Naive thymus-derived CD4-positive, alpha-beta T cell (primary cell): Measurements from ENCODE around the gene INSL6. TPM values are rescaled to one million over a fixed set of nuclear protein-coding genes. Genes with fewer than 3 reads are reported as not detected.

Source experiments
- ATAC-seq: fragments of 150-1000 bp; cut with Tn5 transposase; 2 replicates; pipeline ENCODE4 v1.10.0; 2021; ENCODE audit warnings: mild to moderate bottlenecking, moderate library complexity
- CTCF ChIA-PET: fragments of 350-600 bp; sonication (Branson Sonifier 250); formaldehyde crosslinking; loops from one replicate; lab custom pipeline; 2021; ENCODE audit warnings: antibody characterized with exemption; lab: Charles Lee
- POLR2A ChIA-PET: fragments of 350-600 bp; sonication (Branson Sonifier 250); formaldehyde crosslinking; loops from one replicate; lab custom pipeline; 2021; ENCODE audit warnings: antibody characterized with exemption, inconsistent platforms; lab: Charles Lee
- DNase-seq, 9 donors: peaks; one replicate each; pipeline versions ENCODE4 v3.0.0 to v3.0.0-alpha.2; 2020 to 2022; ENCODE audit warnings: mixed read lengths in 1 of 9
- H3K27ac ChIP-seq: one replicate; pipeline ENCODE4 v1.7.0; 2013; ENCODE audit warnings: mild to moderate bottlenecking, low read depth, low read length, moderate library complexity
- H3K27me3 ChIP-seq, 2 donors: one replicate each; pipeline ENCODE4 v1.7.0; 2013; ENCODE audit warnings: low read length in 2 of 2, mild to moderate bottlenecking in 2 of 2, moderate library complexity in 2 of 2; ENCODE audit not compliant: control insufficient read depth in 2 of 2, insufficient read depth in 2 of 2
- H3K36me3 ChIP-seq, 3 experiments: 1 replicate in 2 of 3; 2 replicates in 1 of 3; pipeline ENCODE4 v1.7.0; 2013; ENCODE audit warnings: low read length in 3 of 3, mild to moderate bottlenecking in 3 of 3, moderate library complexity in 1 of 3; ENCODE audit not compliant: insufficient read depth in 3 of 3, control insufficient read depth in 2 of 3
- H3K4me1 ChIP-seq, 2 donors: one replicate each; pipeline ENCODE4 v1.7.0; 2013; ENCODE audit warnings: low read length in 2 of 2, mild to moderate bottlenecking in 2 of 2, moderate library complexity in 1 of 2; ENCODE audit not compliant: control insufficient read depth in 2 of 2, insufficient read depth in 2 of 2
- H3K4me3 ChIP-seq: 2 replicates; pipeline ENCODE4 v1.7.0; 2013; ENCODE audit warnings: mild to moderate bottlenecking, low read length
- H3K9me3 ChIP-seq, 3 experiments: 1 replicate in 2 of 3; 2 replicates in 1 of 3; pipeline ENCODE4 v1.7.0; 2013; ENCODE audit warnings: low read length in 3 of 3; ENCODE audit not compliant: control insufficient read depth in 2 of 3
- H3K27ac Mint-ChIP-seq, 9 donors: one replicate each; pipeline ENCODE4 v1.8.0; 2020 to 2022; ENCODE audit warnings: mixed read lengths in 9 of 9, mild to moderate bottlenecking in 8 of 9, moderate library complexity in 5 of 9, inconsistent platforms in 2 of 9
- H3K27me3 Mint-ChIP-seq, 5 donors: one replicate each; pipeline ENCODE4 v1.8.0; 2021 to 2022; ENCODE audit warnings: mixed read lengths in 5 of 5, mild to moderate bottlenecking in 1 of 5
- H3K36me3 Mint-ChIP-seq, 5 donors: one replicate each; pipeline ENCODE4 v1.8.0; 2020 to 2022; ENCODE audit warnings: mixed read lengths in 5 of 5, mild to moderate bottlenecking in 3 of 5, inconsistent platforms in 1 of 5
- H3K4me1 Mint-ChIP-seq, 7 donors: one replicate each; pipeline ENCODE4 v1.8.0; 2020 to 2022; ENCODE audit warnings: mixed read lengths in 7 of 7, mild to moderate bottlenecking in 3 of 7, inconsistent platforms in 1 of 7
- H3K4me3 Mint-ChIP-seq, 10 donors: one replicate each; pipeline ENCODE4 v1.8.0; 2020 to 2022; ENCODE audit warnings: mild to moderate bottlenecking in 10 of 10, mixed read lengths in 10 of 10, moderate library complexity in 6 of 10, inconsistent platforms in 2 of 10
- H3K9me3 Mint-ChIP-seq, 11 donors: one replicate each; pipeline ENCODE4 v1.8.0; 2020 to 2022; ENCODE audit warnings: mixed read lengths in 11 of 11, mild to moderate bottlenecking in 4 of 11, inconsistent platforms in 1 of 11, moderate library complexity in 1 of 11
- intact Hi-C, 2 donors: fragments of 100-400 bp; cut with micrococcal nuclease; formaldehyde crosslinking; loops; one replicate each; pipeline ENCODE4 v1.15.1; 2023
- polyA plus RNA-seq, 2 donors: library from polyadenylated mRNA; unstranded; fragments of 300-500 nt; fragmentation: Illumina TruSeq; gene quantifications; one replicate each; pipeline ENCODE4 v1.2.3, GENCODE V29; 2021
- total RNA-seq, 6 experiments: library from RNA in 5 of 6; stranded (reverse) in 5 of 6; gene quantifications; 1 replicate in 5 of 6; 2 replicates in 1 of 6; pipeline ENCODE4 v1.2.3 and lab custom pipeline; 2021 to 2026

INSL6 gene
- total and polyA plus RNA-seq, 7 experiments from 2014 or later: 0.15 TPM; not detected in 6

- H3K4me3 ChIP-seq: no peak overlapping the region
Measured at GRCh38 chr9:5178126-5178805, 7.2 kb downstream of the INSL6 start.

GRCh38 chr9:5146241-5146640 lies 39.2 kb downstream of the INSL6 start:
- no peak overlapping the region for H3K4me3 Mint-ChIP-seq
- Histone ChIP-seq H3K4me1 (no peaks in the 10 kb centered on the region), H3K9me3 (no peaks in the 10 kb centered on the region), H3K27ac (no peak overlapping the region), H3K27me3 (no peaks in the 10 kb centered on the region), H3K4me3 (no peak overlapping the region), H3K36me3 (peaks cover 0 to 8% (median 0%) of the 10 kb centered on the region in 3 experiments)
- peaks cover 31 to 87% (median 63%) of the 10 kb centered on the region in 5 donors for H3K36me3 Mint-ChIP-seq
- intact Hi-C loops: no loop called here
- CTCF ChIA-PET: no interaction called here
- DNase-seq (no peak), ATAC-seq (no peak)
- H3K27ac Mint-ChIP-seq: no peak overlapping the region
- no peaks in the 10 kb centered on the region for H3K27me3 Mint-ChIP-seq
- peaks cover 0 to 4% (median 0%) of the 10 kb centered on the region in 7 donors for H3K4me1 Mint-ChIP-seq
- peaks cover 8 to 69% (median 27%) of the 10 kb centered on the region in 11 donors for H3K9me3 Mint-ChIP-seq
- POLR2A ChIA-PET: no interaction called here

More at GRCh38 chr9:5178126-5178805, 7.2 kb downstream of the INSL6 start:
- Mint-ChIP-seq H3K27ac (peak overlapping the region; percentile 34 to 79 (median 55)), H3K4me1 (peaks cover 8 to 35% (median 20%) of the 10 kb centered on the region in 7 donors), H3K4me3 (peak overlapping the region; percentile 6 to 77 (median 45)), H3K9me3 (peaks cover 0 to 25% (median 5%) of the 10 kb centered on the region in 11 donors), H3K27me3 (no peaks in the 10 kb centered on the region), H3K36me3 (peaks cover 0 to 9% (median 0%) of the 10 kb centered on the region in 5 donors)
- Histone ChIP-seq H3K4me1 (peaks cover 0 to 12% of the 10 kb centered on the region in 2 donors), H3K27me3 (no peaks in the 10 kb centered on the region), H3K36me3 (no peaks in the 10 kb centered on the region), H3K27ac (no peak overlapping the region), H3K9me3 (no peaks in the 10 kb centered on the region)
- intact Hi-C loops: no loop called here
- ChIA-PET POLR2A (interaction anchor here (1.7 kb wide), 1 partner anchor 259 kb away, joined by 4 read pairs; no protein-coding TSS in a partner anchor), CTCF (interaction anchor here (0.8 kb wide), 2 partner anchors 11 to 619 kb away, joined by 3 to 5 read pairs; no protein-coding TSS in a partner anchor)
- DNase-seq: peak in 7 of 9 donors; percentile 26 to 79 (median 68)
- ATAC-seq: peak; percentile 88

- Mint-ChIP-seq H3K4me3 (no peak overlapping the region), H3K27ac (no peak overlapping the region), H3K9me3 (peaks cover 8 to 62% (median 25%) of the 10 kb centered on the region in 11 donors), H3K36me3 (peaks cover 31 to 82% (median 66%) of the 10 kb centered on the region in 5 donors), H3K27me3 (no peaks in the 10 kb centered on the region), H3K4me1 (peaks cover 0 to 4% (median 0%) of the 10 kb centered on the region in 7 donors)
- ATAC-seq (no peak), DNase-seq (no peak)
- H3K27me3 ChIP-seq: no peaks in the 10 kb centered on the region
- H3K4me3 ChIP-seq: no peak overlapping the region
- no peaks in the 10 kb centered on the region for H3K4me1 ChIP-seq
- ChIA-PET POLR2A (interaction anchor here (0.7 to 0.8 kb wide), 3 partner anchors 17 to 296 kb away, joined by 3 to 4 read pairs (median 3); no protein-coding TSS in a partner anchor), CTCF (no interaction called here)
- H3K27ac ChIP-seq: no peak overlapping the region
- intact Hi-C loops: no loop called here
- peaks cover 0 to 8% (median 0%) of the 10 kb centered on the region in 3 experiments for H3K36me3 ChIP-seq
- H3K9me3 ChIP-seq: no peaks in the 10 kb centered on the region
Measured at GRCh38 chr9:5144217-5144616, 41.2 kb downstream of the INSL6 start.

GRCh38 chr9:5140151-5140550 lies 45.3 kb downstream of the INSL6 start:
- H3K27me3 Mint-ChIP-seq: no peaks in the 10 kb centered on the region
- CTCF ChIA-PET: no interaction called here
- intact Hi-C loops: no loop called here
- H3K4me3 Mint-ChIP-seq: no peak overlapping the region
- no peaks in the 10 kb centered on the region for H3K27me3 ChIP-seq
- peaks cover 0 to 7% (median 0%) of the 10 kb centered on the region in 7 donors for H3K4me1 Mint-ChIP-seq
- H3K36me3 Mint-ChIP-seq: peaks cover 16 to 71% (median 46%) of the 10 kb centered on the region in 5 donors
- DNase-seq (no peak), ATAC-seq (no peak)
- no peak overlapping the region for H3K4me3 ChIP-seq
- no peaks in the 10 kb centered on the region for H3K36me3 ChIP-seq
- H3K27ac ChIP-seq: no peak overlapping the region
- H3K9me3 ChIP-seq: no peaks in the 10 kb centered on the region
- H3K4me1 ChIP-seq: no peaks in the 10 kb centered on the region
- POLR2A ChIA-PET: no interaction called here
- H3K9me3 Mint-ChIP-seq: peaks cover 10 to 85% (median 38%) of the 10 kb centered on the region in 11 donors
- H3K27ac Mint-ChIP-seq: no peak overlapping the region

- POLR2A ChIA-PET: no interaction called here
- intact Hi-C loops: no loop called here
Measured at GRCh38 chr9:5122516-5122915, 62.9 kb downstream of the INSL6 start.

GRCh38 chr9:5122116-5122515 lies 63.3 kb downstream of the INSL6 start:
- DNase-seq: no peak
- Mint-ChIP-seq H3K9me3 (no peaks in the 10 kb centered on the region), H3K4me3 (no peak overlapping the region), H3K27me3 (no peaks in the 10 kb centered on the region), H3K27ac (no peak overlapping the region), H3K36me3 (peaks cover 10 to 52% (median 34%) of the 10 kb centered on the region in 5 donors), H3K4me1 (peaks cover 0 to 9% (median 0%) of the 10 kb centered on the region in 7 donors)
- Histone ChIP-seq H3K4me1 (no peaks in the 10 kb centered on the region), H3K4me3 (no peak overlapping the region), H3K9me3 (no peaks in the 10 kb centered on the region), H3K27ac (no peak overlapping the region), H3K27me3 (no peaks in the 10 kb centered on the region), H3K36me3 (no peaks in the 10 kb centered on the region)
- no peak for ATAC-seq
- POLR2A ChIA-PET: no interaction called here
- intact Hi-C loops: no loop called here
- CTCF ChIA-PET: no interaction called here

More at GRCh38 chr9:5122516-5122915, 62.9 kb downstream of the INSL6 start:
- no peaks in the 10 kb centered on the region for H3K9me3 Mint-ChIP-seq
- no peaks in the 10 kb centered on the region for H3K4me1 ChIP-seq
- H3K27me3 Mint-ChIP-seq: no peaks in the 10 kb centered on the region
- H3K27ac ChIP-seq: no peak overlapping the region
- no peak overlapping the region for H3K27ac Mint-ChIP-seq
- CTCF ChIA-PET: no interaction called here
- no peak overlapping the region for H3K4me3 ChIP-seq
- no peak overlapping the region for H3K4me3 Mint-ChIP-seq
- H3K4me1 Mint-ChIP-seq: peaks cover 0 to 9% (median 0%) of the 10 kb centered on the region in 7 donors
- ATAC-seq (no peak), DNase-seq (no peak)
- H3K36me3 ChIP-seq: peaks cover 0 to under 1% (median 0%) of the 10 kb centered on the region in 3 experiments
- H3K9me3 ChIP-seq: no peaks in the 10 kb centered on the region
- H3K36me3 Mint-ChIP-seq: peaks cover 10 to 54% (median 35%) of the 10 kb centered on the region in 5 donors
- H3K27me3 ChIP-seq: no peaks in the 10 kb centered on the region
